ENCODE data around the gene IL22RA2.
A peak's percentile ranks its signal among the peaks of the same experiment; 100 is the strongest.

IL22RA2 gene

DNA sequence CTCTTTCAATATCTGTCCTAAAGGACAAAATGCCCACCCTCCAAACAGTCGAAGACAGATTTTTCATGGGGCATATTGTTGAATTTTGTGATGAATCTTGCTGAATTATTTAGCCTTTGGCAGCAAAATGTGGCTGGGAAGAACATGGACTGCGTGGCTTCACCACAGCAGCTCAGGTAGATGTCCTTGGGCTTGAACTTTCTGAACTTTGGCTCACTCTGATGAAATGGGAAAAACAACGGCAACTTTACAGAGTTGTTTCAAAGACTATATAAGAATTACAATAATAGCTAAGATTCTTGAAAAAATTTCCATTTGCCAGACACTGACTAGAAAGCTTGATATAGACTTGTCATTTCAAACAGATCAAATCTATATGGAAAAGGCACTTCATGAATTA lies 75.9 kb downstream of the IL22RA2 start:
- DNase-seq (ENCODE audit: low read depth in 2 of 3, low spot score in 1 of 3): no peak

DNA sequence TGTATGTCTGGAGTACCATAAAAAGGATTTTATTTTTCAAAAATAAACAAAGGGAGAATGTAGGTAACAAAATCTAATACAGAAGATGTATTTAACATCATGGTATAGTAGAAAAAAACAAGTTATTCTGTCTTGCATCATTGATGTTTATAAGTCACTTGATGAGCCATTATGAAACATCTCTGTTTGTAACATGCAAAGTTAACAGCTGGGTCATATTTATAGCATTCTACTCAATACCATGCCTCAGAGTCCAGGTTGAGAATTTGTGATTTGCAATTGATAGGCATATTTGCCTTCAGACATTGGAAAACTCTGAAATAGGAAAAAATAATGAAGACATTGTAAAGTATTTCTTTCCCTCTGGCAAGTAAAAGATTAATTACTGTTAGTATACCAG lies 76.4 kb downstream of the IL22RA2 start:
- DNase-seq (ENCODE audit: low read depth in 2 of 3, low spot score in 1 of 3): no peak

DNA sequence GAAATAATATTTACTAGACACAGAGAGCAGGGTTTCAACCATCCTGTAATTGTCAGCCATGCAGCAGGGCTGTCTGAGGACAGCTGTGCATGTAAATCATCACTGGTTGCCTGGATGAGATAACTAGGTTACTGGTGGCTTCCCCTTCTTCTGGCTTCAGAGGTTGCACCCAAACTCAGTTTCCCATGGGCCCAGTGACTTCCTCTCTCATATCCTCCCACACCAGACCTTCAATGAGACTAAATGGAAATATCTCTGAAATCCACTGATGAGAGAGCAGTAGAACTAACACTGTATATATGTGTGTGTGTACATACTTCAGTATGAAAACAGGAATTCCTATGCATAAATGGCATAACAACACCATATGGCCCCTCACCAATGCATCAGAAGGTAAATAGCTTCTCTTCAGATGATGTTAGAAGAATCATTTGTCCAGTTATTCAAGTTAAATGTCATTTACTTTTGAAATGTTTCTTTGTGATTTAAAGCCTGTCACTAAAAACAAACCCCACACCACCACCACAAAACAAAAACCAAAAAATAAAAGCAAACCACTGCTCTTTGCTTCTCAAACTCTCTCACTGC lies 77.7 kb downstream of the IL22RA2 start:
- DNase-seq (ENCODE audit: low read depth in 2 of 3, low spot score in 1 of 3): no peak

DNA sequence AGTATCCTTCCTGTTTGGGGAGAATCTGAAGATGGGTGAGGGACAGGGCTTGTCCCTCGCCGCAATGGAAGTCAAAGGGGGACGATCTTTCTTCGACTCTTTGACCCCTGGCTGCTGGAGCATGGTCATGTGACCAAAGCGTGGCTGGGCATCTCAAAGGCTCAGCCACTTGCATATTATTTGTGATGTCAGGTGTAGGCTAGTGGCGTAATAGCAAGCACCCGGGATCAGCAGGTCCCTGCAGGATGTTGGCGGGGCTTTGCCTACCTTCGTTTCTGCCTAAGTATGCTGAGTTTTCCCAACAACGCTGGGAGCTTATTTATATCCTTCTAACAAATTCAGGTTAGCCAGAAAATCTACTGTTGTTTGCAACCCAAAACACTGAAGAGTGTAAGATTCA lies 78.4 kb downstream of the IL22RA2 start:
- DNase-seq (ENCODE audit: low read depth in 2 of 3, low spot score in 1 of 3): no peak

DNA sequence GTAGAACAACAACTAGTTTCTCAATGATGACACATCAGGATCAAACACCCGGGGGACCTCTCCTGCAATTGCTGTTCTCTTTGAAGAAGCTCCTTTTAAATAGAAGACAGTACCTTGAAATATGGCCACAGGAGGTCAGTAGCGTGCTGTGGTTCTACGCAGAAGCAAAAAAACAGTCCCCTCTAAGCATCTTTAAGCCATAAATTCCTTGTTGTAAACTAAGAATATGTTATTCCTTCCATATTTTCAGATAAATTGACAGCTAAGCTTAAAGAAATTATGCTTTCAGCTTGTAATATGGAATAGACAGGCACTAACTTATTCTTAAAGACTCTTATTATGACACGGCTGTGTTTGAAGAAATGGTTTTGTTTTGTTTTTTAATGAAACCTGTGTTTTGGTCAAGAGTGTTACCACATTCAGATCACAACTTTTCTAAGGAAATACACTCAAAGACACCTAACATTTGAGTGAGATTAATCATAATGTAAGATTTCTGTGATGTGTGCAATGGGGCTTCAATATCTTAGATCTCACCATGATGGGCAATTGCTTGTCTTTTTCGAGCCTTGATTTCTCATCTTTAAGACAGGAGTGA lies 78.9 kb downstream of the IL22RA2 start:
- DNase-seq (ENCODE audit: low read depth in 2 of 3, low spot score in 1 of 3): peak; percentile 31 to 54 (median 33)

Data from stimulated activated CD4-positive, alpha-beta T cell treated with anti-CD3 and anti-CD28 coated beads, Interleukin-12 subunit alpha, Interleukin-12 subunit beta, amount 100 ng/mL, for 48 hours (primary cell).